ENCODE measurements around the gene TMEM127. TPM values are rescaled to one million over a fixed set of nuclear protein-coding genes. Genes with fewer than 3 reads are reported as not detected.
A peak's percentile ranks its signal among the peaks of the same experiment; 100 is the strongest.

TMEM127 gene
- total RNA-seq, 4 donors from 2014 or later = 27.1 to 35.4 (median 30.7) TPM

- peak overlapping the region; percentile 72 to 85 (median 75) for H3K4me3 ChIP-seq
- no peaks in the 10 kb centered on the region for H3K27me3 ChIP-seq
- H3K36me3 ChIP-seq = no peaks in the 10 kb centered on the region
- 10 to 11% methylated on average over 9 to 14 of the region's 21 CpGs for WGBS, 2 donors
- H3K4me1 ChIP-seq = peaks cover 0 to 44% (median 35%) of the 10 kb centered on the region in 4 donors
- no peaks in the 10 kb centered on the region for H3K9me3 ChIP-seq
- peak overlapping the region; percentile 79 to 94 (median 91) for H3K27ac ChIP-seq
- no peak for DNase-seq (ENCODE audit: low spot score in 2 of 2)
- TF ChIP-seq CTCF (IDR thresholded peaks at IDR 0.05) = no peak
- TF ChIP-seq EP300 (IDR thresholded peaks at IDR 0.05) = no peak
- TF ChIP-seq POLR2A (IDR thresholded peaks at IDR 0.05) = no peak
Observed at GRCh38 chr2:96209011-96209728, 56.6 kb downstream of the TMEM127 start.

- peak within 1 kb of the TSS; percentile 79 to 94 (median 91) for H3K27ac ChIP-seq
- peaks cover 0 to 52% (median 43%) of the 10 kb centered on the region in 4 donors for H3K4me1 ChIP-seq
- peak; percentile 96 to 97 for DNase-seq (ENCODE audit: low spot score in 2 of 2)
- no peaks in the 10 kb centered on the region for H3K27me3 ChIP-seq
- peak within 1 kb of the TSS; percentile 72 to 85 (median 75) for H3K4me3 ChIP-seq
- no peaks in the 10 kb centered on the region for H3K36me3 ChIP-seq
- 0% methylated on average over 2 to 43 of the region's 100 CpGs for WGBS, 2 donors
- no peaks in the 10 kb centered on the region for H3K9me3 ChIP-seq
- TF ChIP-seq CTCF (IDR thresholded peaks at IDR 0.05) (peak in 4 of 5 experiments; percentile 12 to 59 (median 40)), POLR2A (IDR thresholded peaks at IDR 0.05) (peak; percentile 76 to 98), EP300 (IDR thresholded peaks at IDR 0.05) (peak in 1 of 2 donors; percentile 95)
Observed at GRCh38 chr2:96208143-96209010, 57.4 kb downstream of the TMEM127 start, which contains the start of gene STARD7. Gene STARD7, minus strand, starts transcription at chr2:96208827. Its CDS starts 393 bp downstream, at chr2:96208434.

- DNase-seq (ENCODE audit: low spot score in 2 of 2) = no peak
- peak overlapping the region; percentile 72 to 85 (median 75) for H3K4me3 ChIP-seq
- WGBS, 2 donors = 0 to 1% methylated on average over 12 of the region's 12 CpGs
- peak overlapping the region; percentile 79 to 94 (median 91) for H3K27ac ChIP-seq
- no peaks in the 10 kb centered on the region for H3K27me3 ChIP-seq
- no peaks in the 10 kb centered on the region for H3K36me3 ChIP-seq
- peaks cover 0 to 59% (median 49%) of the 10 kb centered on the region in 4 donors for H3K4me1 ChIP-seq
- no peaks in the 10 kb centered on the region for H3K9me3 ChIP-seq
- TF ChIP-seq CTCF (IDR thresholded peaks at IDR 0.05) (no peak), EP300 (IDR thresholded peaks at IDR 0.05) (no peak), POLR2A (IDR thresholded peaks at IDR 0.05) (no peak)
Observed at GRCh38 chr2:96207774-96208142, 58.0 kb downstream of the TMEM127 start.

GRCh38 chr2:96207073-96207773, 58.6 kb downstream of the TMEM127 start:
- no peak for TF ChIP-seq EP300 (IDR thresholded peaks at IDR 0.05)
- TF ChIP-seq POLR2A (IDR thresholded peaks at IDR 0.05) = no peak
- no peak for TF ChIP-seq CTCF (IDR thresholded peaks at IDR 0.05)
- H3K4me3 ChIP-seq = peak overlapping the region; percentile 72 to 85 (median 75)
- peaks cover 0 to 64% (median 54%) of the 10 kb centered on the region in 4 donors for H3K4me1 ChIP-seq
- peak overlapping the region; percentile 79 to 94 (median 91) for H3K27ac ChIP-seq
- no peaks in the 10 kb centered on the region for H3K9me3 ChIP-seq
- WGBS, 2 donors = 13 to 14% methylated on average over 11 of the region's 11 CpGs
- no peaks in the 10 kb centered on the region for H3K36me3 ChIP-seq
- DNase-seq (ENCODE audit: low spot score in 2 of 2) = no peak
- H3K27me3 ChIP-seq = no peaks in the 10 kb centered on the region
